ENCODE measurements around the gene IL1R2.

IL1R2 gene

DNA sequence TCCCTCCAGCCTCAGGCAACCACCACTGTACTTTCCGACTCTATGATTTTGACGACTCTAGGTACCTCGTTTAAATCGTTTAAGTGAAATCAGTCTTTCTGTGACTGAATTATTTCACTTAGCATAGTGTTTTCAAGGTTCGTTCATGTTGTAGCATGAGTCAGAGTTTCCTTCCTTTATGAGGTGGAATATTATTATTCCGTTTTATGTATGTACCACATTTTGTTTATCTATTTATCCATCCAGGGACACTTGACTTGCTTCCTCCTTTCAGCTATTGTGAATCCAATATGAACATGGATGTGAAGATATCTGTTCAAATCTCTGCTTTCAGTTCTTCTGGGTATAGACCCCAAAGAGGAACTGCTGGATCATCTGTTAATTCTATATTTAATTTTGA lies 19.1 kb downstream of the IL1R2 start:
- H3K27me3 ChIP-seq = no peaks in the 10 kb centered on the region
- H3K4me1 ChIP-seq = no peaks in the 10 kb centered on the region
- DNase-seq = no peak
- TF ChIP-seq, protein P1, sequence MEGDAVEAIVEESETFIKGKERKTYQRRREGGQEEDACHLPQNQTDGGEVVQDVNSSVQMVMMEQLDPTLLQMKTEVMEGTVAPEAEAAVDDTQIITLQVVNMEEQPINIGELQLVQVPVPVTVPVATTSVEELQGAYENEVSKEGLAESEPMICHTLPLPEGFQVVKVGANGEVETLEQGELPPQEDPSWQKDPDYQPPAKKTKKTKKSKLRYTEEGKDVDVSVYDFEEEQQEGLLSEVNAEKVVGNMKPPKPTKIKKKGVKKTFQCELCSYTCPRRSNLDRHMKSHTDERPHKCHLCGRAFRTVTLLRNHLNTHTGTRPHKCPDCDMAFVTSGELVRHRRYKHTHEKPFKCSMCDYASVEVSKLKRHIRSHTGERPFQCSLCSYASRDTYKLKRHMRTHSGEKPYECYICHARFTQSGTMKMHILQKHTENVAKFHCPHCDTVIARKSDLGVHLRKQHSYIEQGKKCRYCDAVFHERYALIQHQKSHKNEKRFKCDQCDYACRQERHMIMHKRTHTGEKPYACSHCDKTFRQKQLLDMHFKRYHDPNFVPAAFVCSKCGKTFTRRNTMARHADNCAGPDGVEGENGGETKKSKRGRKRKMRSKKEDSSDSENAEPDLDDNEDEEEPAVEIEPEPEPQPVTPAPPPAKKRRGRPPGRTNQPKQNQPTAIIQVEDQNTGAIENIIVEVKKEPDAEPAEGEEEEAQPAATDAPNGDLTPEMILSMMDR (IDR thresholded peaks at IDR 0.05; ENCODE audit: low read depth, low read length) = no peak
- H3K36me3 ChIP-seq = no peaks in the 10 kb centered on the region
- no peak overlapping the region for H3K4me3 ChIP-seq (ENCODE audit: low read depth, low read length)
- no peaks in the 10 kb centered on the region for H3K9me3 ChIP-seq

DNA sequence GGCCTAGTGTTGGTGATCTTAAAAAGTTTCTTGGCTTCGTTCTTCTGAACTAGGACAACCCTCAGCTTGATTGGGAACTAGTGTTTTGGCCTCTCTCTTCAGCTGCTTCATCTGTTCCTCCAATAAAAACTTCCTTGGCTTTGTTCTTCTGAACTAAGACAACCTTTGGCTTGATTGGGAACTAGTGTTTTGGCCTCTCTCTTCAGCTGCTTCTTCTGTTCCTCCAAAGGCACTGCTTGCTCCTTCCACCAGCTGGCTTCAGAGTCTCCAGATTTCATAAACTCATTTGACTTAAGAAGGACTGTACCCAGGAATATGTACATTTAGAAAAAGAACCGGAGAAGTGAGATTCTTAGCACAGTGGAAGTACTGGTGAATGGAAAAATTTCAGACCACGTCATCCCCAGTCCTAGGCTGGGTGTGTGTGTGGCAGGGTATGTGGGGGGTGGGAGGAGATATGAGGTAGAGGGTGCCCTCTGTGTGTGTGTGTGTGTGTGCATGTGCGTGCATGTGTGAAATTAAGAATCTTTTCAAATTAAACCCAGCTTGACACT lies 20.4 kb downstream of the IL1R2 start:
- Histone ChIP-seq H3K9me3 (no peaks in the 10 kb centered on the region), H3K36me3 (no peaks in the 10 kb centered on the region), H3K4me1 (no peaks in the 10 kb centered on the region), H3K27me3 (no peaks in the 10 kb centered on the region), H3K4me3 (ENCODE audit: low read depth, low read length) (no peak overlapping the region)
- no peak for DNase-seq
- TF ChIP-seq, protein P1 (IDR thresholded peaks at IDR 0.05; ENCODE audit: low read depth, low read length) = no peak

DNA sequence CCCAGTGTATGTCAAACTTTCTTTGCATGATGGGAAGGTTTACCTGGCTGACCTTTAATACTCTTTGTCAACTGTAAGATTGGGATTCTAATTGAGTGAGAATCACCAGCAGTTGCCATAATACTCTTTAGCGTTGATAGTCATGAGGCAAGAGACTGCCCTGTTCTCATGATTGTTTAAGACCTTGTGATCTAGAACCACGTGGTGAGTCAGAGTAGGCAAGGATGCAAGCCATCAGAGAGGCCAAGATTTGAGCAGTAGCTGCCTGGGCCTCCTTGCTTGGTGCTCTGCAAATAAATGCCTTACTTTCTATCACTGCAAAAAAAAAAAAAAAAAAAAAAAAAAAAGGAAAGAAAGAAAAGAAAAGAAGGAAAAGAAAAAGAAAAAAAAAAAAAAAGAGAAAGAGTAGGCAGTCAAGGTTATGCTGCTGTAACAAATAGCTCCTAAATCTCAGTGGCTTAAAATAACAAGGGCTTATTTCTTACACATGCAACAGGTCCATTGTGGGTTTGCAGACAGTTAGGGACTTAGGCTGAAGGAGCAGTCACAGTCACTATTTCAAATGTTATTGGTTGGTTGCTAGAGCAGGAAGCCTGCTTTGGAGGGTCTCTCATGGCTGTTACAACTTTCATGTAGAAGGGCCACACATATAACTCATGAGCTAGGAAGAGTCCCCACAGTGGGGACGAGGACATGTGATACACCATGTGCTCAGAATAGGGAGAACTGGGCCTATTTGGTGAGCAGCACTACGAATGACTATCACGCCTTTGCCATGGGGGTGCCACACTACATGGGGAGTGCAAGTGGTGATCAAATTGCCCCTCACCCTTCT lies 21.7 kb downstream of the IL1R2 start:
- TF ChIP-seq, protein P1 (IDR thresholded peaks at IDR 0.05; ENCODE audit: low read depth, low read length) = no peak
- Histone ChIP-seq H3K4me1 (no peaks in the 10 kb centered on the region), H3K9me3 (no peaks in the 10 kb centered on the region), H3K4me3 (ENCODE audit: low read depth, low read length) (no peak overlapping the region), H3K36me3 (no peaks in the 10 kb centered on the region), H3K27me3 (no peaks in the 10 kb centered on the region)
- no peak for DNase-seq

DNA sequence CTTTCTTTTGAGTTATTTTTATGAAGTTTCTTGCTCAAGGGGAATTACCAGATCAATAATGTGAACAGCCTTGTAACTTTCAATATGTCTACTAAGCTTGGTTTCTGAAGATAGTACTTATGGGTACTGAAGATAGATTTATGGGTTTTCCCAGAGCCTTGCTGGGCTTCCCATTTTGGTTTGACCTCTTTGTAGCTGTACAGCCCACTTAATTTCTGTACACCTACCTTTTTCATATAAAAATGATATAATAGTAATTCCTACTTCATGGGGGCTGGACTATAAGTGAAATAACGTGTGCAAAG lies 22.2 kb downstream of the IL1R2 start:
- Histone ChIP-seq H3K4me3 (ENCODE audit: low read depth, low read length) (no peak overlapping the region), H3K36me3 (no peaks in the 10 kb centered on the region)

DNA sequence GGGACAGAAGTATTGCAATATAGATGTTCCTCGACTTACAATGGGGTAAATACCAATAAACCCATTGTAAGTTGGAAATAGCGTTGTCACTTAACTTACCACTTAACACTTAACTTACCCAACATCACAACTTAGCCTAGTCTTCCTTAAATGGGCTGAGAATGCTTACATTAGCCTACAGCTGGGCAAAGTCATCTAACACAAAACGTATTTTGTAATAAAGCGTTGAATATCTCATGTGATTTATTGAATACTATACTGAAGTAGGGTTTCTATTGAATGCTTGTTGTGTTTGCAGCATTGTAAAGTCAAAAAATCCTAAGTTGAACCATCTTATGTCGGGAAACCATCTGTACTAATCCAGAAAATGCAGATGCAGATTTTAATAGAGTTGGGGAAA lies 23.6 kb downstream of the IL1R2 start:
- TF ChIP-seq, protein P1 (IDR thresholded peaks at IDR 0.05; ENCODE audit: low read depth, low read length) = no peak
- no peak for DNase-seq
- H3K9me3 ChIP-seq = no peaks in the 10 kb centered on the region
- no peaks in the 10 kb centered on the region for H3K27me3 ChIP-seq
- no peaks in the 10 kb centered on the region for H3K36me3 ChIP-seq
- H3K4me1 ChIP-seq = no peaks in the 10 kb centered on the region
- H3K4me3 ChIP-seq (ENCODE audit: low read depth, low read length) = no peak overlapping the region

More for the DNA sequence above, 22.2 kb downstream of the IL1R2 start:
- Histone ChIP-seq H3K27me3 (no peaks in the 10 kb centered on the region), H3K4me1 (no peaks in the 10 kb centered on the region), H3K9me3 (no peaks in the 10 kb centered on the region)
- TF ChIP-seq, protein P1 (IDR thresholded peaks at IDR 0.05; ENCODE audit: low read depth, low read length) = no peak
- DNase-seq = no peak

DNA sequence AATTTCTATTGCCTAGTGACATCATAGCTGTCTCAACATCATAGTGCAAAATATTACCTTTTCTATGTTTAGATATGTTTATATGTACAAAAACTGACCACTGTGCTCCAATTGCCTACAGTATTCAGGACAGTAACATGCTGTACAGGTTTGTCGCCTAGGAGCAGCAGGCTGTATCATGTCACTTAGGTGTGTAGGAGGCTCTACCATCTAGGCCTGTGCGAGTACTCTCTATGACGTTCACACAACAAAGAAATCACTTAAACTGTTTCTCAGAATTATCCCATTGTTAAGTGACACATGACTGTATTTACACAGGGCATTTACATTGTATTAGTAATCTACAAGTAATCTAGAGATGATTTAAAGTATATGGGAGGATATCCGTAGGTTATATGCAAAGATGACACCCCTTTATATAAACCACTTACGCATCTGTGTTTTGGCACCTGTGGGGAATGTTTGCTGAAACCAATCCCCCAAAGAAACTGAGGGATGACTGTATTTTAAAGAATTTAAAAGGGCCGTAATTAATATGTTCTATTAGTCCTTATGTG lies 24.7 kb downstream of the IL1R2 start:
- Histone ChIP-seq H3K36me3 (no peaks in the 10 kb centered on the region), H3K4me3 (ENCODE audit: low read depth, low read length) (no peak overlapping the region), H3K9me3 (no peaks in the 10 kb centered on the region), H3K4me1 (no peaks in the 10 kb centered on the region), H3K27me3 (no peaks in the 10 kb centered on the region)
- TF ChIP-seq, protein P1 (IDR thresholded peaks at IDR 0.05; ENCODE audit: low read depth, low read length) = no peak
- no peak for DNase-seq
